GM12875 (cell line): ENCODE results near the gene NAMPT.

ENCODE experiments used
- H3K4me3 ChIP-seq: one replicate; pipeline ENCODE4 v1.5.1; 2011; ENCODE audit warnings: low read depth, low read length, control low read depth
- CTCF ChIP-seq: IDR thresholded peaks from 2 replicates; pipeline ENCODE4 v1.5.1; 2011; ENCODE audit warnings: low read depth, mild to moderate bottlenecking, control low read depth, inconsistent platforms, low read length, moderate library complexity, borderline replicate concordance; ENCODE audit not compliant: insufficient read depth

NAMPT gene

GRCh38 chr7:106294334-106294733 is 9.6 kb upstream of the NAMPT start:
- no peak for TF ChIP-seq CTCF
- no peak overlapping the region for H3K4me3 ChIP-seq

GRCh38 chr7:106291247-106291646 is 6.5 kb upstream of the NAMPT start:
- no peak overlapping the region for H3K4me3 ChIP-seq
- TF ChIP-seq CTCF: no peak

- no peak overlapping the region for H3K4me3 ChIP-seq
- no peak for TF ChIP-seq CTCF
Measured at GRCh38 chr7:106290319-106290718, 5.5 kb upstream of the NAMPT start.

GRCh38 chr7:106289848-106290247 is 5.1 kb upstream of the NAMPT start:
- no peak for TF ChIP-seq CTCF

GRCh38 chr7:106288263-106288662 is 3.5 kb upstream of the NAMPT start:
- no peak for TF ChIP-seq CTCF
- no peak overlapping the region for H3K4me3 ChIP-seq

More at GRCh38 chr7:106289848-106290247, 5.1 kb upstream of the NAMPT start:
- no peak overlapping the region for H3K4me3 ChIP-seq

- no peak overlapping the region for H3K4me3 ChIP-seq
- TF ChIP-seq CTCF: no peak
Measured at GRCh38 chr7:106287786-106288185, 3.0 kb upstream of the NAMPT start.

- no peak for TF ChIP-seq CTCF
Measured at GRCh38 chr7:106285855-106286492, 1.2 kb upstream of the NAMPT start.

More at GRCh38 chr7:106285855-106286492, 1.2 kb upstream of the NAMPT start:
- peak overlapping the region; percentile 65 for H3K4me3 ChIP-seq
